Kidney (tissue), 14 donors: ENCODE results near the gene PPM1L. TPM values are rescaled to one million over a fixed set of nuclear protein-coding genes. Genes with fewer than 3 reads are reported as not detected.

Source experiments
- DNase-seq, 5 donors: peaks; one replicate each; pipeline ENCODE4 v3.0.0-alpha.2; 2013 to 2020
- FAIRE-seq: peaks from 2 replicates; lab custom pipeline; 2012; peaks lifted over from hg19 to GRCh38; lab: Jason Lieb, UNC
- H3K27ac ChIP-seq, 2 donors: one replicate each; pipeline ENCODE4 v1.7.0; 2013; ENCODE audit warnings: low read depth in 2 of 2, low read length in 2 of 2, inconsistent platforms in 1 of 2
- H3K27me3 ChIP-seq: one replicate; pipeline ENCODE4 v1.7.1; 2013; ENCODE audit warnings: low read length, inconsistent platforms; ENCODE audit not compliant: control insufficient read depth, insufficient read depth
- H3K36me3 ChIP-seq, 3 donors: one replicate each; pipeline versions ENCODE4 v1.7.0 to v1.7.1; 2013; ENCODE audit warnings: low read length in 3 of 3, control low read depth in 1 of 3, inconsistent platforms in 1 of 3; ENCODE audit not compliant: insufficient read depth in 3 of 3, control insufficient read depth in 2 of 3
- H3K4me1 ChIP-seq, 3 donors: one replicate each; pipeline versions ENCODE4 v1.7.0 to v1.7.1; 2013; ENCODE audit warnings: low read length in 3 of 3, inconsistent platforms in 1 of 3, low read depth in 1 of 3; ENCODE audit not compliant: control insufficient read depth in 2 of 3, insufficient read depth in 2 of 3
- H3K4me3 ChIP-seq, 3 donors: one replicate each; pipeline versions ENCODE4 v1.7.0 to v1.8.1; 2013; ENCODE audit warnings: low read length in 3 of 3, control low read depth in 1 of 3, inconsistent platforms in 1 of 3
- H3K9ac ChIP-seq, 3 donors: one replicate each; pipeline versions ENCODE4 v1.7.0 to v1.7.1; 2013; ENCODE audit warnings: low read length in 3 of 3, control low read depth in 1 of 3, inconsistent platforms in 1 of 3
- H3K9me3 ChIP-seq, 3 donors: one replicate each; pipeline versions ENCODE4 v1.7.0 to v1.7.1; 2013; ENCODE audit warnings: low read length in 3 of 3, control low read depth in 1 of 3, inconsistent platforms in 1 of 3; ENCODE audit not compliant: control insufficient read depth in 2 of 3, insufficient read depth in 1 of 3
- CTCF ChIP-seq: IDR thresholded peaks from 3 replicates; pipeline ENCODE4 v1.5.1; 2012; ENCODE audit warnings: mild to moderate bottlenecking, moderate library complexity, borderline replicate concordance; ENCODE audit not compliant: insufficient read depth; ENCODE audit errors: extremely low read depth
- intact Hi-C: fragments of 100-400 bp; cut with DNase I; formaldehyde crosslinking; loops from one replicate; pipeline ENCODE4 v1.11.1; 2022
- polyA plus RNA-seq: library from polyadenylated mRNA; stranded (reverse); fragments of 350-450 nt; fragmentation: Illumina TruSeq; extraction: RNeasy Lipid Tissue Mini Kit (QIAGEN cat#74804); gene quantifications from one replicate; pipeline ENCODE4 v1.2.3, GENCODE V29; 2014; ENCODE audit warnings: low read depth, low replicate concordance; ENCODE audit not compliant: insufficient read depth
- total RNA-seq: library from RNA; stranded (reverse); fragmentation: NEBNext Ultra II Directional; extraction: Animal tissue kit (Norgen Biotek cat#: 25700); gene quantifications from one replicate; pipeline ENCODE4 v1.2.1, GENCODE V29; 2021
- donor health status: control.
- donor health status: control.
- donor health status: control.
- donor health status: control.
- donor health status: control.
- donor health status: DM: yes; HTN: yes; CAD: no.
- donor health status: Normal renal cell carcinoma (clear cell type).

The PPM1L gene
- total and polyA plus RNA-seq, 2 donors from 2014 or later = 2.8 to 13.8 TPM

- no peak overlapping the region for H3K9ac ChIP-seq
- H3K4me3 ChIP-seq = no peak overlapping the region
- H3K27me3 ChIP-seq = no peaks in the 10 kb centered on the region
- TF ChIP-seq CTCF = no peak
- H3K4me1 ChIP-seq = no peaks in the 10 kb centered on the region
- H3K9me3 ChIP-seq = no peaks in the 10 kb centered on the region
- H3K27ac ChIP-seq = no peak overlapping the region
- H3K36me3 ChIP-seq = no peaks in the 10 kb centered on the region
- intact Hi-C loops = no loop called here
- no peak for DNase-seq
- FAIRE-seq = no peak
Observed at GRCh38 chr3:161054860-161055604, 299.0 kb downstream of the PPM1L start.

- FAIRE-seq (no peak), DNase-seq (no peak)
- Histone ChIP-seq H3K27me3 (no peaks in the 10 kb centered on the region), H3K36me3 (peaks cover 0 to under 1% (median 0%) of the 10 kb centered on the region in 3 donors), H3K4me3 (no peak overlapping the region), H3K9ac (no peak overlapping the region), H3K9me3 (no peaks in the 10 kb centered on the region), H3K4me1 (peaks cover 0 to 3% (median under 1%) of the 10 kb centered on the region in 3 donors), H3K27ac (no peak overlapping the region)
- intact Hi-C loops = no loop called here
- no peak for TF ChIP-seq CTCF
Observed at GRCh38 chr3:161064413-161064812, 308.4 kb downstream of the PPM1L start.

GRCh38 chr3:161066930-161067329 lies 310.9 kb downstream of the PPM1L start:
- no peak overlapping the region for H3K27ac ChIP-seq
- H3K36me3 ChIP-seq = peaks cover 0 to 2% (median 0%) of the 10 kb centered on the region in 3 donors
- H3K4me3 ChIP-seq = no peak overlapping the region
- TF ChIP-seq CTCF = no peak
- H3K4me1 ChIP-seq = peaks cover 0 to 13% (median 3%) of the 10 kb centered on the region in 3 donors
- H3K27me3 ChIP-seq = no peaks in the 10 kb centered on the region
- intact Hi-C loops = no loop called here
- DNase-seq (no peak), FAIRE-seq (no peak)
- no peak overlapping the region for H3K9ac ChIP-seq
- no peaks in the 10 kb centered on the region for H3K9me3 ChIP-seq
